Adrenal gland (tissue), 12 donors: ENCODE data around the gene FAP. TPM values are rescaled to one million over a fixed set of nuclear protein-coding genes. Genes with fewer than 3 reads are reported as not detected.

Source experiments
- DNase-seq, 7 donors: peaks; one replicate each; pipeline ENCODE4 v3.0.0-alpha.2; 2019 to 2020
- H3K27ac ChIP-seq, 5 donors: fragments of 200-600 bp; sonication (generic) in 4 of 5; 1 replicate in 3 of 5; 2 replicates in 2 of 5; pipeline versions ENCODE4 v1.5.1 to v1.8.0; 2016 to 2020; ENCODE audit warnings: mild to moderate bottlenecking in 1 of 5
- H3K27me3 ChIP-seq: fragments of 200-600 bp; 2 replicates; pipeline ENCODE4 v1.8.0; 2021
- H3K36me3 ChIP-seq, 2 donors: fragments of 200-600 bp; replicated peaks in 1 of 2; 1 replicate in 1 of 2; 2 replicates in 1 of 2; pipeline versions ENCODE4 v1.5.1 to v1.8.0; 2018 to 2022
- H3K4me1 ChIP-seq, 2 donors: fragments of 200-600 bp; replicated peaks in 1 of 2; 1 replicate in 1 of 2; 2 replicates in 1 of 2; pipeline versions ENCODE4 v1.5.1 to v1.8.0; 2018 to 2021
- H3K4me3 ChIP-seq, 4 donors: fragments of 200-600 bp; sonication (generic) in 3 of 4; one replicate each; pipeline ENCODE4 v1.5.1; 2016 to 2018
- H3K9me3 ChIP-seq, 3 donors: fragments of 200-600 bp; sonication (generic) in 1 of 3; replicated peaks in 1 of 3; 1 replicate in 2 of 3; 2 replicates in 1 of 3; pipeline versions ENCODE4 v1.5.1 to v1.8.0; 2016 to 2021
- POLR2A ChIP-seq, 2 donors: fragments of 450-650 bp; IDR thresholded peaks; one replicate each; pipeline ENCODE4 v1.6.1; 2017; ENCODE audit warnings: antibody characterized with exemption in 2 of 2, mild to moderate bottlenecking in 2 of 2, moderate library complexity in 1 of 2
- WGBS, 4 donors: extraction: QIAGEN DNeasy Blood & Tissue Kit in 2 of 4; methylation state at CpG; one replicate each; pipeline versions ENCODE4 v1.1.5 to v1.1.7; 2013 to 2017; 5-methylcytosine and 5-hydroxymethylcytosine counted together
- intact Hi-C, 2 donors: fragments of 100-400 bp; cut with DNase I; formaldehyde crosslinking; loops; one replicate each; pipeline versions ENCODE4 v1.14.1 to v1.15.0; 2022 to 2023
- polyA plus RNA-seq, 3 donors: library from polyadenylated mRNA; stranded (reverse); fragments of 200-250 nt in 2 of 3; fragments of 350-450 nt in 1 of 3; fragmentation: Illumina TruSeq in 1 of 3; extraction: RNeasy Lipid Tissue Mini Kit (QIAGEN cat#74804) in 1 of 3; gene quantifications; one replicate each; pipeline ENCODE4 v1.2.3, GENCODE V29; 2013 to 2014
- total RNA-seq, 9 donors: library from RNA; depleted of rRNA in 4 of 9; stranded (reverse); fragments of >200 nt in 4 of 9; fragments of 120-200 nt in 1 of 9; fragmentation: NEBNext Ultra II Directional in 1 of 9; extraction: Animal tissue kit (Norgen Biotek cat#: 25700) in 1 of 9; gene quantifications; one replicate each; pipeline versions ENCODE4 v1.1.0 to v1.2.4, GENCODE V29; 2013 to 2023
- TF ChIP-seq, protein P1 (sequence below), 6 experiments: fragments of 450-650 bp in 4 of 6; fragments of 200-600 bp in 2 of 6; sonication (generic) in 1 of 6; IDR thresholded peaks; 1 replicate in 5 of 6; 2 replicates in 1 of 6; pipeline versions ENCODE4 v1.5.1 to v1.8.0; 2016 to 2021; ENCODE audit warnings: antibody characterized with exemption in 6 of 6, mild to moderate bottlenecking in 2 of 6, moderate library complexity in 1 of 6
- donor health status: healthy with polysubstance abuse.
- donor health status: Bipolar disorder and iron deficiency.
- donor health status: DM: yes; HTN: yes; CAD: no.
- donor health status: DM: no; HTN: no; CAD: no.
- donor health status: DM: no; HTN: no; CAD: no.
- donor health status: DM: yes; HTN: yes; CAD: no.

The FAP gene
- total and polyA plus RNA-seq, 12 donors: 0.18 to 6.0 (median 0.64) TPM; not detected in 1

DNA sequence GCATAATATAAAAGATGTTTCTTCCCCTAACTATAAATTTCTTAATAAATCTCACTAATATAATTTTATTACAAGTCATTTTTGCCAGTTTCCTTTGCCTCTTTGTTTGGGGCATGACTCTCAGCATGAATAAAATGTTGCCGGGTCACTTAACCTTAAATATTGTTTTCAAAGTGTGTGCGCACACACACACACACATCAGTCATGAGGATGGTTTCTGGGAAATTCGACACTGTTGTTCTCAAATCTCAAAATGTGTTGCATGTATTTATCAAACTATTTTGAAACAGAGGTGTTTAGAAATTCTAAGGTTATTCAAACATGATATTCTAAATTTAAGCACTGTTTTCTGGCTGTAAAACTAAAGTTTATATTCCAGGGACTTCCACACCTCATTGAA is 31.5 kb downstream of the FAP start:
- no peak for DNase-seq
- WGBS, 4 donors: 83 to 96% (median 89%) methylated on average over 3 of the region's 3 CpGs
- no peaks in the 10 kb centered on the region for H3K27me3 ChIP-seq
- H3K9me3 ChIP-seq: no peaks in the 10 kb centered on the region
- H3K36me3 ChIP-seq: no peaks in the 10 kb centered on the region
- TF ChIP-seq POLR2A (IDR thresholded peaks at IDR 0.05): no peak
- TF ChIP-seq, protein P1, sequence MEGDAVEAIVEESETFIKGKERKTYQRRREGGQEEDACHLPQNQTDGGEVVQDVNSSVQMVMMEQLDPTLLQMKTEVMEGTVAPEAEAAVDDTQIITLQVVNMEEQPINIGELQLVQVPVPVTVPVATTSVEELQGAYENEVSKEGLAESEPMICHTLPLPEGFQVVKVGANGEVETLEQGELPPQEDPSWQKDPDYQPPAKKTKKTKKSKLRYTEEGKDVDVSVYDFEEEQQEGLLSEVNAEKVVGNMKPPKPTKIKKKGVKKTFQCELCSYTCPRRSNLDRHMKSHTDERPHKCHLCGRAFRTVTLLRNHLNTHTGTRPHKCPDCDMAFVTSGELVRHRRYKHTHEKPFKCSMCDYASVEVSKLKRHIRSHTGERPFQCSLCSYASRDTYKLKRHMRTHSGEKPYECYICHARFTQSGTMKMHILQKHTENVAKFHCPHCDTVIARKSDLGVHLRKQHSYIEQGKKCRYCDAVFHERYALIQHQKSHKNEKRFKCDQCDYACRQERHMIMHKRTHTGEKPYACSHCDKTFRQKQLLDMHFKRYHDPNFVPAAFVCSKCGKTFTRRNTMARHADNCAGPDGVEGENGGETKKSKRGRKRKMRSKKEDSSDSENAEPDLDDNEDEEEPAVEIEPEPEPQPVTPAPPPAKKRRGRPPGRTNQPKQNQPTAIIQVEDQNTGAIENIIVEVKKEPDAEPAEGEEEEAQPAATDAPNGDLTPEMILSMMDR (IDR thresholded peaks at IDR 0.05): no peak
- intact Hi-C loops: no loop called here
- no peak overlapping the region for H3K27ac ChIP-seq
- no peak overlapping the region for H3K4me3 ChIP-seq
- H3K4me1 ChIP-seq: no peaks in the 10 kb centered on the region

DNA sequence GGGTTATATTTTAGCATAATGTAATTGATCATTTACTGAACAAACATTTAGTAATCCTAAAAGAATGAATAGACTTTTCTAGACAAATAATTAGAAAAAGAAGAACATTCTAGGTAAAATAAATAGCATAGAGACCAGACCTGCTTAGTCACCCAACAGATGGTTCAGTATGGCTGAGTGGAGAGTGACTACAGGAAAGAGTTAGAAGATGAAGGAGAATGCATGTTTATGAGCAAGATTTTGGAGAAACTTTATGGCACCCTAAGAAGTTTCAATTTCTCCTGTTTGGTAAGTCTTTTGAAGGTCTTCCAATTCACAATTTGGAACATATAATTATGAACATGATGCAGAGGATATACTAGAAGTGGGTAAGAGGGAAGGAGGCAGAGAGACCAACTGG is 32.9 kb downstream of the FAP start:
- H3K4me1 ChIP-seq: no peaks in the 10 kb centered on the region
- H3K4me3 ChIP-seq: no peak overlapping the region
- DNase-seq: no peak
- intact Hi-C loops: no loop called here
- H3K27me3 ChIP-seq: no peaks in the 10 kb centered on the region
- H3K36me3 ChIP-seq: no peaks in the 10 kb centered on the region
- H3K27ac ChIP-seq: no peak overlapping the region
- TF ChIP-seq, protein P1 (IDR thresholded peaks at IDR 0.05): no peak
- TF ChIP-seq POLR2A (IDR thresholded peaks at IDR 0.05): no peak
- no peaks in the 10 kb centered on the region for H3K9me3 ChIP-seq

DNA sequence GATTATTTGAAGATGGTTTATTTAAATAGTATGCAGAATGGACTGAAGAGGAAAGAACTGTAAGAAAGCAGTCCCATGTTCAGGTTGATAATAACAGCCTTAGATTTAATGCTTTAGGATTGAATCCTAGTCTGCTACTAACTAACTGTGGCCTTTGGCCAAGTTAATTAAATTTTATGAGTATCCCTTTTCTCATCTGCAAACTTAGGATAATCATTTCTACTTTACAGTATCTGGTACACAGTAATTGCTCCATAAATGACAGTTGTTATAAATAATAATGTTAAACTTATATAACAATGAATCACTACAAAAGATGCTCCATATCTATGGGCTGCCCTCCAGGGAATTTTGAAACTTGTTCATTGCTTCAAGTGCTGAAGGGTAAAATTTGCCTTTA is 41.0 kb downstream of the FAP start:
- Histone ChIP-seq H3K4me3 (no peak overlapping the region), H3K9me3 (no peaks in the 10 kb centered on the region), H3K27me3 (no peaks in the 10 kb centered on the region), H3K4me1 (no peaks in the 10 kb centered on the region), H3K36me3 (no peaks in the 10 kb centered on the region), H3K27ac (no peak overlapping the region)
- no peak for DNase-seq
- TF ChIP-seq POLR2A (IDR thresholded peaks at IDR 0.05): no peak
- TF ChIP-seq, protein P1 (IDR thresholded peaks at IDR 0.05): no peak
- intact Hi-C loops: no loop called here

DNA sequence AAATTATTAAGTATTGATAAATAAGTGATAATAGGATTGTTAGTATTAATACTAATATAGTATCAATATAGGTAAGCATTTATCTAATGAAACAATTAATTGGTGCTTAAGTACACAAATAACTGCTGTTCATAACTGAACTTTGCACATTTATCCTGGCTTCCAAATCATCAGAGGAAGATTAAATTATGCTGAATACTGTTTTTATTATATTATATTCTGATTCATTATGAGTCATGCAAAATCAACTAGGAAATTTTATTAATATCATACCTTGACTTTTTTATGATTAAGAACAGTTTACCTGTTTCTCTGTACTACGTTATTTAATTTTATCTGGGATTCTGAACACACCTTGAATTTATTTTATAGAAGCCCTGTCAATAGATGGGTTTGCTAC is 42.6 kb downstream of the FAP start:
- H3K36me3 ChIP-seq: no peaks in the 10 kb centered on the region
- TF ChIP-seq, protein P1 (IDR thresholded peaks at IDR 0.05): no peak
- TF ChIP-seq POLR2A (IDR thresholded peaks at IDR 0.05): no peak
- intact Hi-C loops: no loop called here
- DNase-seq: no peak
- H3K4me3 ChIP-seq: no peak overlapping the region
- no peaks in the 10 kb centered on the region for H3K9me3 ChIP-seq
- 71 to 81% (median 77%) methylated on average over 1 of the region's 1 CpG for WGBS, 4 donors
- no peak overlapping the region for H3K27ac ChIP-seq
- H3K4me1 ChIP-seq: no peaks in the 10 kb centered on the region
- no peaks in the 10 kb centered on the region for H3K27me3 ChIP-seq
